Measurements from ENCODE around the gene SKAP2.

- TF ChIP-seq CTCF (IDR thresholded peaks at IDR 0.05) (no peak), POLR2A (IDR thresholded peaks at IDR 0.05) (no peak)
Measured at GRCh38 chr7:26900251-26900650, 35.9 kb upstream of the SKAP2 start.
